Measurements from ENCODE around the gene SNX5.
A peak's percentile ranks its signal among the peaks of the same experiment; 100 is the strongest.

Gene SNX5

DNA sequence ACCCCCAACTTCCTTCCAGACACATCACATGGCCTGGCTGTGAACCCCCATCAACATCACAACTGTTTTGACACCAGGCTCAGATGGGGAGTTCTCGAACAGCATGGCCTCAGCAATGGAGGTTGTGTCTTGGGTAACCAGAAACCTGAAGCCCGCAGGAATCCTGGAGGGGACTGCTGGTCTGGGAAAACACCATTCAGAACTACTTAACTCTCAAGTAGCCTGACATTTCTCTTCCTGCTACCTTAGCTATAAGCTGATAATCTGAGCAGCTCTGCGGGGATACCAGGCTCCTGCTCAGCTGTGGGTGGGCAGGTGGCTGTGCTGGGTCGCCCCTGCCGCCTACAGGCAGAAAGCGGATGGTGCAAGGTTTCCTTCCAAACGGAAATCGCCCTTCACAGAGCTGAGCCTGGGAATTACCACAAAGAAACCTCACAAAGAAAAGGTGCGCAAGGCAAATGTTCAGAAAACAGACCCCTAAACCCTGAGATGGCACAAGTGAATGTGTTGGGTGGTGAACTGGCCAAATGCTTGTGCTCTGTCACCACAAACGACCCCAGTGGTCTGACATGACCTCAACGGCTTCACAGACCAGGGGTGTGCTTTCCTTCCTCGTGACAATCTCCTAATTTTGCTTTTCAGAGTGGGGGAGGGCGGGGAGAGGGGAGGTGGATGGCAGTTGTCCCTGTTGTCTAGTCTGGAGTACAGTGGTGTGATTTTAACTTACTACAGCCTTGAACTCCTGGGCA is 29.5 kb downstream of the SNX5 start:
- DNase-seq = peak in 1 of 2 experiments; percentile 56

DNA sequence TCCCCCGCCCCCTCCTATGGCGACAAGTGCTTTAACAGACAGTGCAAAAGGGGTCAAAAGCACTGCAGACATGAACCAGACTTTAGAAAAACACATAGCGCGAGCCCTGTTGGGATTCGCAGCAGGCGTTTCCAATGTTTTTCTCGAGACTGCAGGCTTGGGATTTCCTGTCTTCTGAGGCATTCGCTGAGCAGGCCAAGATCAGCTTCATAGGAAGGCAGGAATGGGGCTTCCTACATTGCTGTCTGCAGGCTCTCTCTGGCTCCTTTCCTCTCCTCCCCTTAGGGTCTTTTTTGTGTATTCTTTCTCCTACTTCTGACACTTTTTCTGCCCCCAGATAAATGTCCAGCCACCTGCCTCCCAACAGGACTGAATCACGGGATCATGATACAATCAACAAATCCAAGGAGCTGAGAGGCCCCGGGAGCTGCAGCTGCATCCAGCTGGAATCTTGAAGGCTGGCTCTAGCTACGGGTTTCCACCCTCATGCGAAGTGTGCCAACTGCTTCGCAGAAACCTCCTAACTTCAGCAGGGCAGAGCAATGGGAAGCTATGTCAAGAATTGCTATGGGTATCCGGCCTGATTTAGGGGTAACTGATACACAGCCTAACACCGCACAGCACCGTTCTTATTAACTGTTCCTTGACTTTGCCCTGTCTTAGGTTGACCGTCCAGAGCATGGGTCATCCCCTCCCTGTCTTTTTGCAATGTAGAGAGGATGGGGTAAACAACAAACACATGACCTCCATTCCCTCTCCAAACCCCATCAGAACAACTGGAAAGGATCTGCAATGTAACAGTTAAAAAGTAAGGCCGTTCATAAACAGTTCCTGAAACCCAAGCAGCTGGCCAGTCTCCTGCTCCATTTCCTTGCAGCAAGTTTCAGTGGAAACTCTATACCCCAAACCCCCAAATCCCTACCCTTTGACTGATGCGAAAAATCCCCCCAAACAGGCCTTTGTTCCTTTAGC is 31.5 kb downstream of the SNX5 start:
- DNase-seq = peak in 1 of 2 experiments; percentile 26

- DNase-seq = no peak
Observed at GRCh38 chr20:17936286-17936760, 32.3 kb downstream of the SNX5 start.

DNA sequence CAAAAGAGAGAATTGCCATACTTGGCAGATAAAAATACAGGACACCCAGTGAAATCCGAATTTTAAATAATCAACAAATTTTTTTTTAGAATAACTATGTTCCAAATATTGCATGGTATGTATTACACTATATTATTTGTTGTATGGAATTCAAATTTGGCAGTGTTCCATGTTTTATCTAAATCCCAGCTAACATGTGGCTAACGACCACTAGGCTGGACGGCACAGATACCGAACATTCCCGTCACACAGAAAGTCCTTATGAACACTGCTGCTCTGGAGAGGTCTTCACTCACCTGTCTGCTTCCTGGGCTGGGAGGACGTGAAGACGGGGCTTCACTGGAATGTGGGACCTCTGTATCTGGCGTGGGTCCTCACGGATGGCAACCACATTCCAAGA is 32.8 kb downstream of the SNX5 start:
- no peak for DNase-seq

GRCh38 chr20:17935186-17935585 is 33.4 kb downstream of the SNX5 start:
- no peak for DNase-seq

- no peak for DNase-seq
Observed at GRCh38 chr20:17934141-17934862, 34.3 kb downstream of the SNX5 start.

DNA sequence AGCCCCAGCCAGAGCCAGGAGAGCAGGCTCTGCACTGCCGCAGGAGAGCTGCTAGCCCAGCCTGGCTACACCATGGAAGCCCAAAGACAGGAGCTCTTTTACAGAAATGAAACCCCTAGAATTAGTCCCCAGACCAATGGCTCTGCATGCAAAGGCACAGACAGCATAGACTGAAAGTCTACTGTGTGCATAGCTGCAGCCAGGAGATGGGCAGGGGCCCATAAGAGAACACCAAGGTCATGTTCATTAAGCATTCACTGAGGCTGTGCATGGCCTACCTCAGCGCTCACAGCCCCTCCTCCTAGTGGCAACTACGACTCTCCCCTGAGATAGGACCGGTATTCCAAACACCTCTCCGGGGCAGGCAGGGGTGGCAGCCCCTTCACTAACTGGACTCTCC is 34.9 kb downstream of the SNX5 start:
- no peak for DNase-seq

- DNase-seq = no peak
Observed at GRCh38 chr20:17933121-17933520, 35.5 kb downstream of the SNX5 start.

GRCh38 chr20:17932396-17932795 is 36.2 kb downstream of the SNX5 start:
- DNase-seq = no peak

- DNase-seq = no peak
Observed at GRCh38 chr20:17931513-17931912, 37.1 kb downstream of the SNX5 start.

- no peak for DNase-seq
Observed at GRCh38 chr20:17928633-17929311, 39.8 kb downstream of the SNX5 start.

DNA sequence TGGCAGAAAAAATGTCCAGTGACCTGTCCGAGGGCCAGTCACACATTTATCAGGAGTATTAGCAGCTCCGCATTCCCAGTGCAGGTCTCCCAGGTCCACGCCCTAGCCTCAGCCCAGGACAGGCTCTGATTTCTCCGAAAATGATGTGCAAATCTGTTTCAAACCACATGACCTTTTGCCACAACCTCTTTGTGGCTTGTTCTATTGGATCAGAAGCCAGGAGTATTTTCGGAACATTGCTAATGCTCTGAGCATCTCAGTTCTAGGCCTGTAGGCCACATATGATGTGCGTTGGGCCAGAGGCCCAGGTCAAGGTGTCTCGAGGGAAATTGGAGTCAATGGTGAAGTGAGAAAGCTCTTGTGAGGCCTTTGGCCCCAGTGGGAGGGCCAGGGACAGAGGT is 40.4 kb downstream of the SNX5 start:
- DNase-seq = no peak

- no peak for DNase-seq
Observed at GRCh38 chr20:17925940-17926300, 42.7 kb downstream of the SNX5 start.

GRCh38 chr20:17925141-17925939 is 43.3 kb downstream of the SNX5 start:
- no peak for DNase-seq

DNA sequence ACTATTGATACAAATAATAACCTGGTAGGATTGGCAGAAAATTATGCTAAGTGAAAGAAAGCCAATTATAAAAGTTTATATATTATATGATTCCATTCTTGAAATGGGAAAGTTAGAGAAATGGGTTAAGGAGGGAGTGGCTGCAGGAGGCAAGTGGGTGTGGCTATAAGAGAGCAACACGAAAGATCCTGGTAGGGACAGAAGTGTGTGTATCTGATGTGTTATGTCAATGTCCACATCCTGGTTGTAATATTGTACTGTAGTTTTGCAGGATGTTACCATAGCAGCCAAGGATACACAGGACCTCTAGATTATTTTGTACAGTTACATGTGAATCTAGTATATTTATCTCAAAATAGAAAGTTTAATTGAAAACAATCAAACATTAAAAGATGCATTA is 46.8 kb downstream of the SNX5 start:
- no peak for DNase-seq

DNA sequence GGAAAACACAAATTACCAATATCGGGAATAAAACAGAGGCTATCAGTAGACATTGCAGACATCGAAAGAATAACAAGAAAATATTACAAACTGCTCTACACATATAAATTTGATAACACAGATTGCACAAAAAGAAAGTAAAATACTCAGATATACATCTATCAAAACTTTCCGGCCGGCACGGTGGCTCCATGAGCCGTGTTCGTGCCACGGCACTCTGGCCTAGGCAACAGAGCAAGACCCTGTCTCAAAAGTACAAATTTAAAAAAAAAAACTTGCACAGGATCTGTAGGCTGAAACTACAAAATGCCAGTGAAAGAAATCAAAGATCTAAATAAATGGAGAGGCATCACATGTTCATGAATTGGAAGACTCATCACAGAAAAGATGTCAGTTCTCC is 49.4 kb downstream of the SNX5 start:
- DNase-seq = no peak

GRCh38 chr20:17917832-17918618 is 50.6 kb downstream of the SNX5 start:
- no peak for DNase-seq

GRCh38 chr20:17916433-17916891 is 52.1 kb downstream of the SNX5 start:
- peak; percentile 60 to 75 for DNase-seq

DNA sequence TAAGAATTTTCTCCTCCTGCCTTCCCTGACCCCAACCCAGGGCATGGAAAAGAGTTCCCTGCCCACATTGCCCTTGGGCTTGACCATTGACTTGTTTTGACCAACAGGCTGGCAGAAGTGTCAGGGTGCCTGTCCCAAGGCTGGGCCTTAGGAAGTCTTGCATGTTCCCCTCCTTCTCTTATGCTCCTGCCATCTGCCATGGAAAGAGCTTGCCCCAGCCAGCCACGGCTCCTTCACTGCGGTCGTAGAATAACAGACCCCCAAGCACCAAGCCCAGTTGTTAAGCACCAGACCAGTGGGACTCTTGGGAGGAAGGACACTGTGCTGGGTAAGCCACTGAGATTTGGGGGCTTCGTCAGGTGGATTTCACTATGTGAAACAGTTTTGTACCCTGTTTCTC is 53.6 kb downstream of the SNX5 start:
- no peak for DNase-seq

DNA sequence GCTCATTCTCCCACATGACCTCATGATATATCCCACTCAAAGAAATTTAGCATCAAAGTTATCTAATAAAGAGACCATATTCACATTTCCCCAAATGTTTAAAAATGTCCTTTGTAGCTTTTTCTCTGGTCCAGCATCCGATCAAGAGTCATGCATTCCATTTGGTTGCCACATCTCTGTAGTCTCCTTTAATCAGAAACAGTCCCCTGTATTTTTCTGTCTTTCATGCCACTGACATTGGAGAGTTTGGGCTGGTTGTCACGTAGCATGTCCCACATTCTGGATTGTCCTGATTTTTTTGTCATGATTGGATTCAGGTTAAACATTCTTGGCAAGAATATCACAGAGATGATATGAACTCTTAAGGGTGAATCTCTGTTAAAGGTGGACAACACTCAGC is 55.7 kb downstream of the SNX5 start:
- DNase-seq = no peak

DNA sequence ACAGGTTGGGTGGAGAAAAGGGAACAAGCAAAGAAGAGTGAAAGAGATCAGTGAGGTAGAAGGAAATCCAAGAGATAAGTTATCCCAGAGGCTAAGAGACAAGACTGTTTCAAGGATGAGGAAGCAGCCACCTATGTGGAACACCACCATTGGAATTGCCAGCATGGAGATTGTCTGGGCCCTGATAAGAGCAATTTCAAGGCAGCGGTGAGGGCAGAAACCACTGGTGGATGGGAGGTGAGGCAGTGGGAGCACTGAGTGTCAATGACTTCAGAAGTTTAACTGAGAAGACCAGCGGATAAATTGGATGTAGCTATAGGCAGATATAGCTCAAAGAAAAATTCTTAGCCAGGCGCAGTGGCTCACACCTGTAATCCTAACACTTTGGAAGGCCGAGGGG is 56.7 kb downstream of the SNX5 start:
- no peak for DNase-seq

All from NCI-H446 (cell line).